HEK293 (cell line): ENCODE data around the gene SH3PXD2B.

ENCODE experiments used
- CTCF ChIP-seq: fragments of 450-650 bp; formaldehyde crosslinking; IDR thresholded peaks from 2 replicates; pipeline ENCODE4 v1.5.1; 2016; ENCODE audit warnings: missing biosample characterization, missing genetic modification characterization
- EGR2 ChIP-seq: fragments of 450-650 bp; formaldehyde crosslinking; IDR thresholded peaks from 2 replicates; pipeline ENCODE4 v1.5.1; 2016; ENCODE audit warnings: low read depth, missing biosample characterization, missing genetic modification characterization
- SETDB1 ChIP-seq: IDR thresholded peaks from one replicate; pipeline ENCODE4 v1.6.1; 2017; ENCODE audit warnings: mild to moderate bottlenecking, low read length, moderate library complexity, mixed read lengths; ENCODE audit not compliant: insufficient read length
- ZBTB21 ChIP-seq: fragments of 450-650 bp; formaldehyde crosslinking; IDR thresholded peaks from 2 replicates; pipeline ENCODE4 v1.5.1; 2017; ENCODE audit warnings: missing biosample characterization, missing genetic modification characterization
- ZNF449 ChIP-seq: fragments of 450-650 bp; formaldehyde crosslinking; IDR thresholded peaks from 2 replicates; pipeline ENCODE4 v1.5.1; 2017; ENCODE audit warnings: missing biosample characterization, mild to moderate bottlenecking, missing genetic modification characterization, moderate library complexity
- ZNF501 ChIP-seq: fragments of 450-650 bp; formaldehyde crosslinking; IDR thresholded peaks from 2 replicates; pipeline ENCODE4 v1.5.1; 2016; ENCODE audit warnings: missing biosample characterization, missing genetic modification characterization
- ZNF549 ChIP-seq: fragments of 450-650 bp; IDR thresholded peaks from 2 replicates; pipeline ENCODE4 v1.5.1; 2018; ENCODE audit warnings: missing biosample characterization, missing genetic modification characterization, mild to moderate bottlenecking, inconsistent platforms, moderate library complexity
- ZNF561 ChIP-seq: fragments of 450-650 bp; IDR thresholded peaks from 2 replicates; pipeline ENCODE4 v1.5.1; 2018; ENCODE audit warnings: missing biosample characterization, missing genetic modification characterization, borderline replicate concordance

DNA sequence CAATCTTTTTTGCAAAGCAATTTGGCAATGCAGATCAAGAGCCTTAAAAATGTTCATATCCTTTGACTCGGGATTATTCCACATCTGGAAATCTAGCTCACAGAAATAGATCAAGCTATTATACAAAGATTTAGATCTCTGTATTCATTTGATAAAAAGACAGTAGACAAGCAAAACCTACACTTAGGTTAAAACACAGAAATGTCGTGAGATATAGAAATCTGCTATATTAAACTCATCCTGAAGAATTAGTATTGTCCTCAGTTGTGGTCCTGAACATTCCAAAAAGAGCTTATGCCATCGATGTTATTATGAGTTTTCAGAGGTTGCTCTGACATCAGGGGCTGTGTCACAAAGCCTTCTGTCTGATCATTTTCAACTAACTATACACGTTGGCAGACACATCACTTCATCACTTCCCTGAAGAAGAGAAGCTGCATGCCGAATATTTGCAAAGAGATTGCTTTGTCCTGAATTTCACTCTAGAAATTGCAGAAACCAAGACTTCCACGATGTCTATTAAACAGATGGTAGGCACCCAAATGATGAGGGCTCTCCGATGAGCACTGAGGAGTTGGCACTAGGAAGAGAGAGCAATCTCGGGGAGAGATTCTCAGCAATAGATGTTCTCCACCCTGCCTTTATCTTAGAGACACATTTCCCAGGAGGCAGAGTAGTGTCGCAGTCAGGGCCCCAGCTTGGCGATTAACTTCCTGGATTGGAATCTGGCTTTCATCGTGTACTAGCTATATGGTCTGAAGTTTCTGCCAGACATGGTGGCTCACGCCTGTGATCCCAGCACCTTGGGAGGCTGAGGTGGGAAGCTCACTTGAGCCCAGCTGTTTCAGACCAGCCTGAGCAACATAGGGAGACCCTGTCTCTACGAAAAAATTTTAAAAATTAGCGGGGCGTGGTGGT is 168.8 kb downstream of the SH3PXD2B start:
- TF ChIP-seq CTCF (tag by site-specific recombination) (no peak), ZNF549 (tag by site-specific recombination) (no peak), SETDB1 (no peak), ZBTB21 (tag by site-specific recombination) (no peak), ZNF501 (no peak), ZNF561 (no peak), EGR2 (tag by site-specific recombination) (no peak), ZNF449 (tag by site-specific recombination) (no peak)
